ENCODE results near the gene ABHD13. TPM values are rescaled to one million over a fixed set of nuclear protein-coding genes. Genes with fewer than 3 reads are reported as not detected.

Gene ABHD13
- total RNA-seq, 4 donors from 2014 or later, result 8.7 to 30.0 (median 18.1) TPM

GRCh38 chr13:108195146-108195545, 23.0 kb upstream of the ABHD13 start:
- H3K4me1 ChIP-seq, result no peaks in the 10 kb centered on the region
- no peaks in the 10 kb centered on the region for H3K9me3 ChIP-seq
- TF ChIP-seq CTCF (IDR thresholded peaks at IDR 0.05), result no peak
- TF ChIP-seq POLR2A (IDR thresholded peaks at IDR 0.05), result no peak
- no peaks in the 10 kb centered on the region for H3K36me3 ChIP-seq
- H3K4me3 ChIP-seq, result no peak overlapping the region
- intact Hi-C loops (cut with DNase I; ENCODE audit: low total_unique reads), result no loop called here
- no peak overlapping the region for H3K27ac ChIP-seq
- H3K27me3 ChIP-seq, result no peaks in the 10 kb centered on the region
- DNase-seq, result no peak

- intact Hi-C loops (cut with DNase I; ENCODE audit: low total_unique reads), result no loop called here
- TF ChIP-seq POLR2A (IDR thresholded peaks at IDR 0.05) (no peak), CTCF (IDR thresholded peaks at IDR 0.05) (no peak)
- Histone ChIP-seq H3K4me1 (no peaks in the 10 kb centered on the region), H3K27ac (no peak overlapping the region), H3K4me3 (no peak overlapping the region), H3K36me3 (no peaks in the 10 kb centered on the region), H3K27me3 (no peaks in the 10 kb centered on the region), H3K9me3 (no peaks in the 10 kb centered on the region)
- DNase-seq, result no peak
Observed at GRCh38 chr13:108195861-108196260, 22.3 kb upstream of the ABHD13 start.

- intact Hi-C loops (cut with DNase I; ENCODE audit: low total_unique reads), result no loop called here
- Histone ChIP-seq H3K27ac (no peak overlapping the region), H3K36me3 (no peaks in the 10 kb centered on the region), H3K4me3 (no peak overlapping the region), H3K27me3 (no peaks in the 10 kb centered on the region), H3K4me1 (no peaks in the 10 kb centered on the region), H3K9me3 (no peaks in the 10 kb centered on the region)
- TF ChIP-seq POLR2A (IDR thresholded peaks at IDR 0.05) (no peak), CTCF (IDR thresholded peaks at IDR 0.05) (no peak)
- DNase-seq, result no peak
Observed at GRCh38 chr13:108200781-108201398, 17.3 kb upstream of the ABHD13 start.

DNA sequence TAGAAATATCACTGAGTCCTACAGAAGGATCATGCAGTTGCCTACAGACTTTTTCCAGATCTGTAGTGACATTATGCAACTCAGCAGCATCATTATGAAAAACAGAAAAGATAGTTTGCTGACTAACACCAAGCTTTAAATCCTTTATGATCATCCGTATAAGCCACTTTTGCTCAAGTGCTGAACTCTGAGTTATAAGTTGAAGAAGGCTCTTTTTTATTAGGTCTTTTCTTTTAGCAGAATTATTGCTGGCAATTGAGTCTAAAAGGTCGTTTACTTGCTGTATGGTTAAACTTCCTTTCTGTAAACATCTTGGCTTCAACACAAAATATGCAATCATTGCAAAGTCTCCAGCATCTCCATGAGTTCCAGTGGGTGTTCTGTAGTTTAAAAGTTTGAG, 7.6 kb upstream of the ABHD13 start:
- no peaks in the 10 kb centered on the region for H3K27me3 ChIP-seq
- no peak overlapping the region for H3K27ac ChIP-seq
- no peaks in the 10 kb centered on the region for H3K4me1 ChIP-seq
- TF ChIP-seq CTCF (IDR thresholded peaks at IDR 0.05), result no peak
- TF ChIP-seq POLR2A (IDR thresholded peaks at IDR 0.05), result no peak
- H3K36me3 ChIP-seq, result no peaks in the 10 kb centered on the region
- intact Hi-C loops (cut with DNase I; ENCODE audit: low total_unique reads), result no loop called here
- no peaks in the 10 kb centered on the region for H3K9me3 ChIP-seq
- H3K4me3 ChIP-seq, result no peak overlapping the region
- no peak for DNase-seq

DNA sequence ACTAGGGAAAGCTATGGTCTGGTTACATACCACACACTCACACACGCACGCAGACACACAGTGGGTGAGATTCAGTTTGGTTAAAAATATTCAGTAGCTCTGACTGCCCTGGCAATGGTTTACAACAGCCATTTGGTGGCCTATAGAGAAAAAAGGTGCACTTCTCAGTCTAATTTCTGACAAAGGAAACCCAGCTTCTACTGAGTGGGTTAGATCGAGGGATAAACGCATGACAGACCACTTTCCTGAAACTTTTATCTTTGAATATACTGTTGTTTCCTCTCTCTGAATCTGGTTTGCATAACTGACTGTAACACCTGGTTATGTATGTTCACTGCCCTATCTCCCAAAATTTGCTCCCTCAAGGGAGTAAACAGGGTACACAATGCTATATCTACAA, 5.3 kb upstream of the ABHD13 start:
- intact Hi-C loops (cut with DNase I; ENCODE audit: low total_unique reads), result no loop called here
- TF ChIP-seq CTCF (IDR thresholded peaks at IDR 0.05) (no peak), POLR2A (IDR thresholded peaks at IDR 0.05) (no peak)
- Histone ChIP-seq H3K27ac (no peak overlapping the region), H3K4me3 (no peak overlapping the region), H3K27me3 (no peaks in the 10 kb centered on the region), H3K36me3 (no peaks in the 10 kb centered on the region), H3K4me1 (peaks cover 0 to 10% of the 10 kb centered on the region in 2 donors), H3K9me3 (no peaks in the 10 kb centered on the region)
- no peak for DNase-seq
